ENCODE results near the gene KCND3. TPM values are rescaled to one million over a fixed set of nuclear protein-coding genes. Genes with fewer than 3 reads are reported as not detected.

Gene KCND3
- total and polyA plus RNA-seq, 12 donors, result 3.5 to 24.7 (median 15.2) TPM

- Histone ChIP-seq H3K4me1 (peaks cover 0 to 41% (median 19%) of the 10 kb centered on the region in 9 donors), H3K27me3 (peaks cover 0 to 5% (median 0%) of the 10 kb centered on the region in 7 donors), H3K4me3 (no peak overlapping the region), H3K27ac (no peak overlapping the region), H3K36me3 (no peaks in the 10 kb centered on the region), H3K9me3 (no peaks in the 10 kb centered on the region)
- DNase-seq, result no peak
- no peak for ATAC-seq
- TF ChIP-seq, protein P1, sequence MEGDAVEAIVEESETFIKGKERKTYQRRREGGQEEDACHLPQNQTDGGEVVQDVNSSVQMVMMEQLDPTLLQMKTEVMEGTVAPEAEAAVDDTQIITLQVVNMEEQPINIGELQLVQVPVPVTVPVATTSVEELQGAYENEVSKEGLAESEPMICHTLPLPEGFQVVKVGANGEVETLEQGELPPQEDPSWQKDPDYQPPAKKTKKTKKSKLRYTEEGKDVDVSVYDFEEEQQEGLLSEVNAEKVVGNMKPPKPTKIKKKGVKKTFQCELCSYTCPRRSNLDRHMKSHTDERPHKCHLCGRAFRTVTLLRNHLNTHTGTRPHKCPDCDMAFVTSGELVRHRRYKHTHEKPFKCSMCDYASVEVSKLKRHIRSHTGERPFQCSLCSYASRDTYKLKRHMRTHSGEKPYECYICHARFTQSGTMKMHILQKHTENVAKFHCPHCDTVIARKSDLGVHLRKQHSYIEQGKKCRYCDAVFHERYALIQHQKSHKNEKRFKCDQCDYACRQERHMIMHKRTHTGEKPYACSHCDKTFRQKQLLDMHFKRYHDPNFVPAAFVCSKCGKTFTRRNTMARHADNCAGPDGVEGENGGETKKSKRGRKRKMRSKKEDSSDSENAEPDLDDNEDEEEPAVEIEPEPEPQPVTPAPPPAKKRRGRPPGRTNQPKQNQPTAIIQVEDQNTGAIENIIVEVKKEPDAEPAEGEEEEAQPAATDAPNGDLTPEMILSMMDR (IDR thresholded peaks at IDR 0.05), result no peak
- WGBS, 2 donors, result 36 to 51% methylated on average over 1 of the region's 1 CpG
- intact Hi-C loops (cut with DNase I), result loop anchor here in 2 of 10 donors (10.0 kb wide), 4 partner anchors 78 to 428 kb away; partner anchors contain the start of gene KCND3 (in 1 of the 2)
Observed at GRCh38 chr1:111906816-111907215, 82.7 kb downstream of the KCND3 start.

GRCh38 chr1:111906111-111906510 lies 83.4 kb downstream of the KCND3 start:
- no peak for DNase-seq
- no peak for ATAC-seq
- H3K27ac ChIP-seq, result no peak overlapping the region
- peaks cover 0 to 39% (median 19%) of the 10 kb centered on the region in 9 donors for H3K4me1 ChIP-seq
- intact Hi-C loops (cut with DNase I), result loop anchor here in 2 of 10 donors (10.0 kb wide), 4 partner anchors 79 to 429 kb away; partner anchors contain the start of gene KCND3 (in 1 of the 2)
- no peaks in the 10 kb centered on the region for H3K9me3 ChIP-seq
- WGBS, 2 donors, result 80 to 88% methylated on average over 4 of the region's 4 CpGs
- peaks cover 0 to 5% (median 0%) of the 10 kb centered on the region in 7 donors for H3K27me3 ChIP-seq
- no peaks in the 10 kb centered on the region for H3K36me3 ChIP-seq
- no peak overlapping the region for H3K4me3 ChIP-seq
- TF ChIP-seq, protein P1 (IDR thresholded peaks at IDR 0.05), result no peak

DNA sequence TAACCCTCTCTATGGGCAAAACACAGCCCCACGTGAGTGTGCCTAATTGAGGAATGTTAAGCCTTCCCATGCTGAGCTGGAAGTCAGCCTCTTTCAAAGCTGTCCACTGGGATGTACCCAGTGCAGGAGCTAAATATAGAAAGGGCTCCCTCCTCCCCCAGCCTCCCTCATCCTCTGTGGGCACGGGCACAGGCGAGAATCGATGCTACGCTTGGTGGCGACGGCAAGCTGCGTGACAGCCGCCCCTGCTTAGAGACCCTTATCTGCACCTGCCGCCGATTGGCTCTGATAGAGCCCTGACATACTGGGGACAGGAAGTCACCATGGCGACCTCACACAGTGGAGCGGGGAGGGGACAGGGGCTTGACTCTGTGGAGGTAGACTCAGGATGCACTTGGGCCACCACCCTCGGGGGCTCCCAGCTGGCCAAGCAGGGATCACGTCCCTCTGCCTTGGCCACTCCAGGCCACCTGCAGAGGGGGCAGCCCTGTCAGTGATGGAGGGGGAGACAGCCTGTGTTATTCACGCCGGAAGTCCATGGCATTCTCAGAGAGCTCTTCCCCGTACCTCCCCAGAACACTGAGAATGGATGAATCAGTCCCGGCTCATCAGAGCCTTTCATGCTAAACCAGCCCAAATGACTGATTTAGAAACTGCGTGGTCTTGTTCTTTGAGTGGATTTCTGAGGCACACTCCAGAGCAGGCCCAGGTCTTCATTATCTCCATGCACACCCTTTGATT lies 84.8 kb downstream of the KCND3 start:
- WGBS, 2 donors, result 22 to 27% methylated on average over 20 of the region's 20 CpGs
- intact Hi-C loops (cut with DNase I), result loop anchor here in 2 of 10 donors (10.0 kb wide), 4 partner anchors 80 to 430 kb away; partner anchors contain the start of gene KCND3 (in 1 of the 2)
- Histone ChIP-seq H3K36me3 (no peaks in the 10 kb centered on the region), H3K27me3 (peaks cover 0 to 5% (median 0%) of the 10 kb centered on the region in 7 donors), H3K27ac (peak overlapping the region in 7 of 10 donors; percentile 10 to 72 (median 49)), H3K4me3 (no peak overlapping the region), H3K9me3 (no peaks in the 10 kb centered on the region), H3K4me1 (peaks cover 0 to 39% (median 19%) of the 10 kb centered on the region in 9 donors)
- ATAC-seq, result peak; percentile 71 to 95 (median 90)
- peak; percentile 24 to 48 for DNase-seq
- TF ChIP-seq, protein P1 (IDR thresholded peaks at IDR 0.05), result peak in 1 of 9 donors; percentile 27

DNA sequence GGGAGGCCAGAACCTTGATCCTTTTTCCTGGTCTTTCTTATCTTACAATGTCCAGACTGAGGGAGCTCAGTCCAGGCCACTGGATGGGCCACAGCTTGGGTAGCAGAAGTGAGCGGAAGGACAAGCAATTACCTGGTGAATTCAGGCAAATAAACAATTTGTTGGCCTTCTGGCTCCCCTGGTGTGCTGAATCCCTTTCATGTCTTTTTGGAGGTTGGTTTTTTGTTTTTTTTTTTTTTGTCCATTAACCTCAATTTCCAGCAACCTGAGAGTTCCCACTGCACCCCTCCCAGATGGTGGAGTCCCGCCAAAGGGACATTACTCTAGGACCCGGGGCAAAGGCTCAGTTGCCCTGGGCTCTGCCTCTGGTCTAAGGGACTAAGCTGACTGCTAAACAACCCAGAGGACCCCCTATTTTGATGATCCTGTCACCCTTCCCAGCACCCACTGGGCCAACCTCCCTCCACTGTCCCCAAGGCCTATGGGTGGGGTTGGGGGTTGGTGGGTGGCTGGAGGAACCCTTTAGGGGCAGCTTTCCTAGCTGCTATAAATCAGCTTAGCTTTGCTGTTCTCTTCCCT lies 85.5 kb downstream of the KCND3 start:
- DNase-seq (no peak), ATAC-seq (peak in 4 of 8 donors; percentile 3 to 43 (median 12))
- Histone ChIP-seq H3K27ac (peak overlapping the region in 8 of 10 donors; percentile 10 to 72 (median 46)), H3K9me3 (no peaks in the 10 kb centered on the region), H3K27me3 (peaks cover 0 to 5% (median 0%) of the 10 kb centered on the region in 7 donors), H3K36me3 (no peaks in the 10 kb centered on the region), H3K4me3 (no peak overlapping the region), H3K4me1 (peaks cover 0 to 39% (median 19%) of the 10 kb centered on the region in 9 donors)
- TF ChIP-seq, protein P1 (IDR thresholded peaks at IDR 0.05), result no peak
- intact Hi-C loops (cut with DNase I), result loop anchor here in 2 of 10 donors (10.0 kb wide), 4 partner anchors 81 to 431 kb away; partner anchors contain the start of gene KCND3 (in 1 of the 2)
- WGBS, 2 donors, result 88 to 92% methylated on average over 3 of the region's 3 CpGs

Data from heart right ventricle (tissue), 16 donors.